Measurements from ENCODE around the gene DMAP1.

DMAP1 gene

GRCh38 chr1:44256762-44257554 is 43.7 kb downstream of the DMAP1 start:
- DNase-seq: no peak

DNA sequence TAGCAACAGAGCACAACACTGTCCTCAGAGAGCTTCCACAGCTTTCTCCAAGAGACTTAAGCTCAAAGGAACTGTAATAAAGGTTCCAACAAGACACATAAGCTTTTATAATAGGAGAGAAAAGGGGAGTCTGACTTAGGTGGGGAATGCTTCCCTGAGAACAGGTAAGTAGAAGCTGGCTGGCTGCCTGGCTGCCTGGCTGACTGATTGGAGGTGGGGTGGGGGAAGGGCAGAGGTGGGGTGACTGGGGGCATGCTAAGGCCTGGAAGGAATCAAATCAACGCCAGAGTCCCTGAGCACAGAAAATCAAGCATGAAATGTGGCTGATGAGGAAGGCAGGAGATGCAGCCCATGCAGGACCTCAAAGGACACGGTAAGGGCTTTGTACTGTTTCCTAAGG is 45.8 kb downstream of the DMAP1 start:
- no peak for DNase-seq

DNA sequence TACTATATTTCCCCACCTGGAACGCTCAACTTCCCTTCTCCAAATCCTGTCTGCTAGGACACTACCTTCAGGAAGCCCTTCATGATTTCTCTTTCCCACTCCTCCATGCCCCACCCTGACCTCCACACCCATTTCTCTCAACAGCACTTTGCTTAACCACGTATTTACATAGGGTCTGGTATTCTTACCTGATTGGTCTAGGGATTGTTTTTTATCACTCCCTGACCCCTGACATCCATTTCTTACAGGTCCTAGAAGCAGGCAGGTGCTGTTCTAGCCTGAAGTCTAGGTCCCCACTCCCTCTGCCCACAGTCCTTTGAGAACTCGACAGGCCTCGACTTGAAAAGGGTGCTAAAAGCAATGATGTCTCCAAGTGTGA is 47.5 kb downstream of the DMAP1 start:
- DNase-seq: peak; percentile 45 to 66

DNA sequence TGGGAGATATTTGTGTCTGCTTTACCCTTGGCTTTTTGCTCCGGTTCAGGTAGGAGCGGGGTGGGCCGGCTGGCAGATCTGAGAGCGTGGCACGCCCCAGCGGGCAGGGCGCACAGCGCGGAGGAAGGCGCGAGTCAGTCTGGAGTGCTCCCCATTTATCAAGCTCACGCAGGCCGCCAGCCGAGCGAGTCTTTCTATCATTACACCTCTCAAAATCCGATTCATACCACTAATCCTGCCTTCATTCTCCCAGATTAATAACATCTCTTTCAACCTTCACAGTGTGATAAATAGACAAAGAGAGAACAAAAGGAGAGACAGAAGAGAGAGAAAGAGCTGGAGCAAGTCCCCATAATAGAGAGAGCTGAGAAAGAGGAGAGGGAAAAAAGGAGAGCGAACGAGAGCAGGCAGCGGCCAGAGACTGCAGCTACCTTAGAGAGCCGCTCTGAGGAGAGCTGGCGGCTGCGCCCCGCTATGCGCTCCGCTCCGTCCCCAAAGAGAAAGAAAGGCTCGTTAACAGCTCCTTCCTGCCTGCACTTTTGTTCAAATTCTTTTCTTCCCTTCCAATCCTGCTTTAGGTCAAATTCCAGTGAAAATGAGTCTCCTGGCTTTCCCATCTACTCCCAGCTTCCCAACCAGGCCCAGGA is 48.0 kb downstream of the DMAP1 start:
- peak in 1 of 2 experiments; percentile 66 for DNase-seq

DNA sequence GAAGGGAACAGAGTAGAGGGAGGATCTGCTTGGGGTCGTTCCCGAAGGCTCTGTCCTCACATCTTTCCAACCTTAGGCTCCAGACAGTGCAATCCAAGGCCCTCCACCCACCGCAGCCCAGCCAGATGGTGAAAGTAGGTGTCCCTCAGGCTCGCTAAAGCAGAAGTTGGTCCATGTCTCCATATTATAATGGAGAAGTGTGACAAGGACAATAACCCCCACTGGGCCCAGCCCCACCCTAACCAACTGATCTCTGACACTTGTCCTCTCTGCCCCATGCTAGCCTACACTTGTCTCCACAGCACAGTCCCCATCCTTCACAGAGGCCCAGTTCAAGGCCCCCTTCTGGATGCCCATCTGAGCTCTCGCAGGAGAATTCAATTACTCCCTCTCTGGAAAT is 48.7 kb downstream of the DMAP1 start:
- no peak for DNase-seq

DNA sequence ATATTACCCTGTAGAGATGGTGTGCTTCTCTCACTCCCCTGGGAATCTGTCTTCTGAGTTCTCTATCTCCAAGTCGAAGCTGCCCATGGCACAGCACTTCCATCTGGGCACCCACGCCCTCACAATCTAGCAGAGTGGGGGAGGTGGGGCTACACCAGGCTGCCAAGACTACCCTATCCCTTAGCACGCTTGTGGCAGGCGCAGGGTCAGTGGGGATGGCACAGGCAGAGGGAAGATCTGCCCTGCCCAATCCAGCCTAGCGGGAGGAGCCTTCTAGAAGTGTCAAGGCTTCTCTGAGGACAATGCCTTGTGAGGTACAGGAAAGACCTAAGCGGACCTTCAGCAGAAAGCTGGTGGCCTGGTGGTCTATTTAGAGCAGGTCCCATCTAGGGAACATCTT is 49.1 kb downstream of the DMAP1 start:
- no peak for DNase-seq

- no peak for DNase-seq
Observed at GRCh38 chr1:44262816-44263567, 49.7 kb downstream of the DMAP1 start.

- DNase-seq: no peak
Observed at GRCh38 chr1:44263568-44264450, 50.5 kb downstream of the DMAP1 start.

GRCh38 chr1:44264451-44264771 is 51.1 kb downstream of the DMAP1 start:
- no peak for DNase-seq

GRCh38 chr1:44265656-44266358 is 52.5 kb downstream of the DMAP1 start:
- DNase-seq: no peak

- no peak for DNase-seq
Observed at GRCh38 chr1:44266400-44267344, 53.4 kb downstream of the DMAP1 start.

DNA sequence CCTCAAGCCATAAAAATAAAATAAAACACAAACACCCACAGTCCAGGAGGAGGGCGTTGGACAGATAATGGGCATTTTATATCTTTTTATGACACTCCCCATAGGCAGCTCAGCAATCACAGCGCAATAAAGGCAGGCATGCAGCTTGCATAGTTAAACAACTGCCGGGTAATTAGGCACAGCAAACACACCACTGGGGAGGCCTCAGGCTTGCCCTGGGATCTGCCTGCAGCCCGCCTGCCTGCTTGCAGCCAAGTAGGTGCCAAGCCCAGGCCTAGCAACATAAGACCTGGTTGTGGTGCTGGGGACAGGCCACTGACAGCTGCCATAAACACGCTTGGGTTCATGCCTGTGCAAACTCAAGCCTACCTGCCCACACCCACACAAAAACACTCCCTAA is 54.2 kb downstream of the DMAP1 start:
- no peak for DNase-seq

DNA sequence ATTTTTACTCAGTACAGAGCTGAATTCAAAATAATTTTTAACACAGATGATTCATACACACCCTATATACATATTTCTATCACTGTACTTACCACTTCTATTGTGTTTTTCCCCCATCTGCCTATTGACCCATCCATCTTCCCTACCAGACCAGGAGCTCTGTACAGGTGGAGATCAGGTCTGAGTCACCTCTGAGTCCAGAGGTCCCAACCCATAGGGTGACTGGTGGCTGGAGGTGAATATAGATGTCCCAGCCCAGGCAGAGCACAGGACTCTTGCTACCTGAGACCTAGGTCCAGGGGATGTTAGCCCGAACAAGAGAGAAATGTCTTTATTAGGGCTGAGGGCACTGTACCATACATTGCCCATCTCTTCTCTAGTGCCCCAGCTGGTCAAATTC is 54.8 kb downstream of the DMAP1 start:
- DNase-seq: no peak

Data from NCI-H187 (cell line).